HG03025 (cell line): ENCODE results near the gene PDE6A.
A peak's percentile ranks its signal among the peaks of the same experiment; 100 is the strongest.
"Not testable (repeated sequence)": the region's sequence is repeated elsewhere in the genome, so short reads cannot be mapped to it uniquely, and the experiment has no call there.

ENCODE experiments used
- ATAC-seq: cut with Tn5 transposase; IDR thresholded peaks from one replicate; pipeline ENCODE4 v1.9.1; 2021; ENCODE audit warnings: mild to moderate bottlenecking, moderate library complexity; ENCODE audit not compliant: unreplicated experiment, low FRiP score

Gene PDE6A

DNA sequence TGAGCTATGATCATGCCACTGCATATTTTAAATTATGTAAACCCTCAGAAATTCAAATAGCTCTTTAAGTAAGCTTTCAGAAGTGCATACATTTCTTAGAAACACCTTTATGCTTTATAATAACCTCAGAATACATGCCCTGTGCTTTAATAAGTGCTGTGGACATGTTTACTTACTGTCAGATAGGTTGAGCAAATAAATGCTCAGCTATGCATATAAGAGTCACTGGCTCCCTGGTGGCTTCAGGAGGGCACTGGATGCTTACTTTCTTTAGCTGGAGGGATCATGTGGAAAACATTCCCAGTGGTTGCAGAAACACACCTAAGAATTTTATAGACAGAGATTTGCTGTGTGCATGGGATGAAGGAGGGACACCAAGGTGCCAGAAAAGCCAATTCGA is 74.4 kb downstream of the PDE6A start:
- no peak for ATAC-seq

DNA sequence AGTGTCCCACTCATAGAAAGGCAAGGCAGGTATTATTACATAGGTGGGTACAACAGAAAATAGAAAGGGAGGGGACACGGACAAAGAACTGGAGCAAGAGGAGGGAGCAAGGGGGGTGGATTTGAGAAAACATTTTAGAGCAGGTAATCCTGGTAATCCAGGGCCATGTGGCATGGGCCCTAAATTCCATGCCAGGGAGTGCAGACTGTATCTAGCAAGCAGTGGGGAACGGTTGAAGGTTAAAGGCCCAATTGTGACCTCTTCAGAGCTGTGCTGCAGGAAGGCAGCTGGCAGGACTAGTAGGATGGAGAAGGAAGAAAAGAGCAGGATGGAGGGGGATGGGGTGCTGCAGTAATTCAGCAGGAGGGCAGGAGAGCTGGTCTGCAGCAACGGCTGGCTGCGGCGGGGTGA is 75.2 kb downstream of the PDE6A start:
- no peak for ATAC-seq

DNA sequence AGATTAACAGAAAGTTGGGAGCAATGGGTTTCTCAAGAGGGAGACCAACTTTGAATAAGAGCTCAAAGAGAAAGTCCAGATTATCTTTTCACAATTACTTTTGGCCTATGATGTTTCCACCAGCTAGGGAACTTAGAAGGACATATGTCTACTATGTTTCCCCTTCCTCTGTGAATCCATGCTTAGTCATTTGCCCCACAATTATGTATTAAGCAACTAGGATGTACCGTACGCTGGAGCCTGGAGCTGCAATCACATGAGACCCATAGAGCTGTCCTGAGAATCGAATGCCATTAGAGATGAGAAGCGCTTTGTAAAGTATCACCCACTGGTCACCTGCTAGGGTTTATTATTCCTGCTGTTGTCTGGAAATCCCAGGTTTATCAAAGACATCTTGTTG is 78.8 kb downstream of the PDE6A start:
- ATAC-seq, result no peak

DNA sequence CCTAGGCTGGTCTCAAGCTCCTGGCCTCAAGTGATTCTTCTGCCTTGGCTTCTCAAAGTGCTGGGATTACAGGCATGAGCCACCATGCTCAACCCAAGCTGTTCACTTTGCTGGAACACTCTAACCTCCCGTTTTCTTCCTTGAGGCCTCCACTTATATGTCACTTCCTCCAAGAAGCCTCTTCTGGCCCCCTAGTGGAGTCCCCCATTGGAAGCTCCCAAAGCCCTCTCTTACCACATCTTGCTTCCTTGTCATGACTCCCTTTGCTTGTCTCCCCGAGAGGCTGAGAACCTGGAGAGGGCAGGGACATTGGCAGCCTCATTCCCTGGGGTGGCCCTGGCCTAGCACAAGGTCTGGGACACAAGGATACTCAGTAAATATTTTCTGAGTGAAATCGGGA is 80.8 kb downstream of the PDE6A start:
- ATAC-seq, result no peak

DNA sequence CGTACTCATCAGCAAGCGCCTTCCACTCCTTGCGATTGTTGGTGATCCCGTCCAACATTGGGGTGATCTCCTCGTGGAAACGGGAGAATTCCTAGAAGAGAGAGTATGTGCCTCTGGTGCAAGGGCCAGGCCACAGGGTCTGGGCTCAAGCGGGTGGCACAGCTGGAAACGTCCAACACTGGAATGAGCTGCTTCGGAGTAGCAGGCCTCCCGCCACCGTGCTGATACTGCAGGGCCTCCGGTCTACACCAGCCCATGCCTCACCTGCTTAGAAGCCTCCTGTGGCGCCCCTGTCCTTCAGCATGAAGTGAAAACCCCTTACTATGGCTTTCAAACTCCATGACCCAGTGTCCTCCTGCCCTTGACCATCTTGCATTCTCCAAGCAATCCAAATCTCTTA is 81.4 kb downstream of the PDE6A start:
- no peak for ATAC-seq

DNA sequence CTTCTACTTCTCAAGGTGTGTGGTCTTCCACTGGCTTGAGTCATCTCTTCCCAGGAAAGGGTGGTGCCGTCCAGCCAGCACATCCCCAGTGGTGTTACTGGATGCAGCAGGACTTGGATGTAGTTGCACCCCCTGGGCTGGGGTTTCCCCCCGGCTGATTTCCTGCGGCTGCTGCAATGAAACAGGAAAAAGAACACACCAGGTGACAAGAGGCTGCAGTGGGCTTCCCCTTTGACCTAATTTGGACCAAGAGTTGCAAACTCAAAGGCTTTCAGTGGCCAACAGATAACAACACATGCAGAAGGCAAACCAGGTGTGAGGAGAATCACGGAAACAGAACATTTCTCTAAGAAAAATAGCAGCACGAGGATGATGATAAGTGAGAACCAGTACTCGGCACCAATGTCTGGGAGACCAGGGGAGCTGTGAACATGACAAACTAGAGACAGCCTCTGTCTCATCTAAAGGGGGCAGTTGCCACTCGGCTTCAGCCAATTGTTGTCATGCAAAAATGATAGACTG is 83.7 kb downstream of the PDE6A start:
- ATAC-seq, result no peak

DNA sequence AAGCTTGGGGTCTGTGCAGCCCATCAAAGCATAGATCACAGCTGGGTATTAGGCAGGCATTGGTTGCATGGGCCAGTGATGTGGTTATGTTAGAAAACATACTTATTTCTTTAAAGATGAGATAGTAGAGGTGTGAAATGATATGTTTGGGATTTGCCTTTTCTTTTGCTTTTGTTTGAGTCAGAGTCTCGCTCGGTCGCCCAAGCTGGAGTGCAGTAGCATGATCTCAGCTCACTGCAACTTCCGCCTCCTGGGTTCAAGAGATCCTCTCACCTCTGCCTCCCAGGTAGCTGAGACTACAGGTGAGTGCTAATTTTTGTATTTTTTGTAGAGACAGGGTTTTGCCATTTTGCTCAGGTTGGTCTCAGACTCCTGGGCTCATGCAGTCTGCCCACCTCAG is 84.8 kb downstream of the PDE6A start:
- no peak for ATAC-seq

DNA sequence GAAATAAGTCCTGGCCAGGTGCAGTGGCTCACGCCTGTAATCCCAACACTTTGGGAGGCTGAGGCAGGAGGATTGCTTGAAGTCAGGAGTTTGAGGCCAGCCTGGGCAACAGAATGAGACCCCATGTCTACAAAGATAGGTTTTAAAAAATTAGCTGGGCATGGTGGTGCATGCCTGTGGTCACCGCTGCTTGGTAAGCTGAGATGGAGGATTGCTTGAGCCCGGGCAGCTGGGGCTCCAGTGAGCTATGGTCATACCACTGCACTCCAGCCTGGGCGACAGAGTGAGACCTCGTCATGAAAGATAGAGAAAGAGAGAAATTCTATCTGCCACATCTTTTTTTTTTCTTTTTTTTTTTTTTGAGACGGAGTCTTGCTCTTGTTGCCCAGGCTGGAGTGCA is 86.1 kb downstream of the PDE6A start:
- ATAC-seq, result not testable (repeated sequence)

DNA sequence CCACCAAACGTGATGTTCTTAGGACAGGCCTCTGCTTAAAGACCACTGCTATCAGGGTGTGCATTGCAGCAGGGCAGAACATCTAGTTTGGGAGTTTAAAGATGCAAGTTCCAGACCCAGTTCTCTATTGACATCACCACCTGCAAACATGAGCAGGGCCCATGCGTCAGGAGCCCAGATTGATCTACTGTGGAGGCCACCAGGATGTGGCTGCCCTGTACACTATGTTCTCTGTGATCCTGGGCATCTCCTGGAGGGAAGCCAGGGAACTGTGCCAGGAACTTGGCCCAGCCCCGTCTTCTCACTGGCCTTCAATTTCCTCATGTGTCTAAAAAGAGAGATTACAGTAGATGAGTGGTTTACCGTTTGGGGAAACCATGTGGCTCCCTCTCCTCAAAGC is 87.1 kb downstream of the PDE6A start:
- no peak for ATAC-seq

DNA sequence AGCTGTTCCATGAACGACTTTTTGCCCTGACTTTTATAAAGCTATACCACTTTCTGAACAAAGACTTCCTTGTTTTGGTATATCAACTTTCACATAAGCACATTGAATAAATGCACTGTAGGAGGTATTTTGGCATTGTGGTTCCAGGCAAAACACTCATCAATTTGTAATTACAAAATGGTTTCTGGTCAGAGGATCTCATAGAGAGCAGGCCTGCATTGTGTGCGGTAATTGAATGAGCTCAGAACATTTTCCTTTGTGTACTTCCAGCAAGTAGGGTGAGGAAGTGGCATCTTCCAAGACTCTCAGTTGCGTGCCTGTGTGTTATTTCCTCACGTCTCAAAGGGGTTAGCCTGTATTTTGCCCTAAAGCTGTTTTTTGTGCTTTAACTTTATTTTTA is 89.2 kb downstream of the PDE6A start:
- no peak for ATAC-seq

DNA sequence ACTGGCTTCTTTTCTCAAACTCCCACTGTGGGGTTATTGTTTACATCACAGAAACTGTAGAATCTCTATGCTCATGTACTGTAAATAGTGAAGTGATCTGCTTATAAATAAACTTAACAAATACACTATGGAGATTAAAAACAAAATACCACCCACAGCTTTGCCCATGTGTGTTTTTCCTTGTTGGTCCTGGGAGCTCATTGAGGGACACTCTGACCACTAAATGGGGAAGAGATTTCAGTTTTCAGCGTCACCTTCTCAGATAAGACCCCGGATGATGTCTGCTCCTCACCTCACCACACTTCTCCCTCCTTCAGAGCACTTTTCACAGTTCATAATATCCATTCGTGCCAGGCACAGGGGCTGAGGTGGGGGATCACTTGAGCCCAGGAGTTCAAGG is 89.7 kb downstream of the PDE6A start:
- ATAC-seq, result no peak

DNA sequence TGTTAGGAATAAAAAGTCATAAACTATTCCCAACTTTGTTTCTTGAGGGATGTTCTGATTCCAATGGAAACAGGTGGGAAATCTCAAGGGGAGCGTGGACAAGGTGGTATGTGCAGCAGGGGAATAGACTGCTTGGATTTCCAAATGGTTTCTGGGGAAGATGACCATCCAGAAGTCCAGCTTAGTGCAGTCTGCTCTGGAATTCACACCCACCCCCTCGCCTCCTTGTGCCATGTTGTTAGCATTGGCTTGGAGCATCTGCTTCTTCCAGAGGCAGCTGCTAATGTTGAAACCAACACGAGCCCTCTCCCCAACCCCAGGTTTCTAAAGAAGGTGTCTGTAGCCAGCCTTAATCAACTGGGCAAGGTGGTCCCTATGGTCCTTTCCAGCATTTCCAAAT is 90.9 kb downstream of the PDE6A start:
- ATAC-seq, result no peak

DNA sequence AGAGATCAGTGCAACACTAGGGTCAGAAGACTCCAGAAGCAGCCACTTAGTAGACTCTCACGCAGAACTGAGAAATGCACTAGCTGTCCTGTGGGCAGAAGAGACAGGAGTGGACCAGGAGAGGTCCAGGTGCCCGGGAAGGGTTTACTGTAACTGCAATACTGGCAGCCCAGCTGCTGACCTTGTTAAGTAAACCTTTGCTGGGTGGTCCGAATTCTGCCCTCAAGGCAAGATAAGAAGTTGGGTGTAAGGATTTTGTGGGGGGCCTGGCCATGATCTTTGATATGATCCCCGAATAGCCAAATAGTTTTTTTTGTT is 91.3 kb downstream of the PDE6A start:
- ATAC-seq, result no peak

DNA sequence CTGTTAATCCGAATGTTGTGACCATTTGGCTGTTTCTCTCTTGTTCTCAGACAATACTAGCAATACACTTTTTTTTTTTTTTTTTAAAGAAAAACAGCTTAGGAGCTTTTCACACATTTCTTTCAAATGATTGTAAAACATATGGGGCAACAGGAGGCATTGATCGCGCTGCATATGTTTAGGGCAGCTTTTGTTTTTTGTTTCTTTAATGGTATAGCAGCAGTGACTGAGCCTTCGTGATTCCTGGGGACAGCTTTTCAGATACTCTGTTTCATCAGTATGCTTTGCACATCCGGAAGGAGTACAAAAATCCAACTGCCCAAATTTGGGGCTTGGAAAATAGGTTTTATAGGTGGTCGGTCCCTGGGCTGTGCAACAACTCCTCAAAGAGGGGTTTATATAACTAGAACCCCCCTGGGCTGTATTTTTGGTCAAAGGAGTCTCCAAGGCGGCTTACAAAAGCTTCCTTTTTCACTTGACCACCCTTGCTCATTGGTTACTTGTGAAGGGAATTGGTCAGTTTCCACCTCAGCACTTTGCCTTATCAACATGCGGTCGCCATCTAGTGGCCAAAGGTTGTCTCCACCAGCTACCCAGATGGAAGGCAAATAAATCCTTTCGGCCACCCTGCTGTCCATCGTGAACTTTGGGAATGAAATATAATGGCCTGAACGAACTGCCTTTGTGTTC is 91.8 kb downstream of the PDE6A start:
- peak; percentile 76 for ATAC-seq

DNA sequence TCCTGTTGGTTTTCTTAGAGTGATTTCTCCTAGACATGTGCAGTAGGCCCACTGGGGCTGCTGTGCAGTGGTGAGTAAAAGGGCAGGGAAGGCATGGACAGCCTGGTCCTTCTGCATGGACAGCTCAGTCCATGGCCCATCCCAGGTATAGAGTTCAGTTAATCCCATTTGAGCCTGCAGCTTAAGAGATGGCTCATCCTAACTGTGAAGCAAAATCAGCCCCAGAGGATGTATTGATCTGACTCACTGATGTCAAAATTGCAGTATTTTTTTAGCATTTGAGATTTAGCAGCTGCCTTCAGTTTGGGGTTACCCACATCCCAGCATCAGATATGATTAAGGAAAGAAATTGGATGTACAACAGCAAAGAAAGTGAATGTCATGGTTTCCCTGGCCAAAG is 93.4 kb downstream of the PDE6A start:
- ATAC-seq, result no peak

DNA sequence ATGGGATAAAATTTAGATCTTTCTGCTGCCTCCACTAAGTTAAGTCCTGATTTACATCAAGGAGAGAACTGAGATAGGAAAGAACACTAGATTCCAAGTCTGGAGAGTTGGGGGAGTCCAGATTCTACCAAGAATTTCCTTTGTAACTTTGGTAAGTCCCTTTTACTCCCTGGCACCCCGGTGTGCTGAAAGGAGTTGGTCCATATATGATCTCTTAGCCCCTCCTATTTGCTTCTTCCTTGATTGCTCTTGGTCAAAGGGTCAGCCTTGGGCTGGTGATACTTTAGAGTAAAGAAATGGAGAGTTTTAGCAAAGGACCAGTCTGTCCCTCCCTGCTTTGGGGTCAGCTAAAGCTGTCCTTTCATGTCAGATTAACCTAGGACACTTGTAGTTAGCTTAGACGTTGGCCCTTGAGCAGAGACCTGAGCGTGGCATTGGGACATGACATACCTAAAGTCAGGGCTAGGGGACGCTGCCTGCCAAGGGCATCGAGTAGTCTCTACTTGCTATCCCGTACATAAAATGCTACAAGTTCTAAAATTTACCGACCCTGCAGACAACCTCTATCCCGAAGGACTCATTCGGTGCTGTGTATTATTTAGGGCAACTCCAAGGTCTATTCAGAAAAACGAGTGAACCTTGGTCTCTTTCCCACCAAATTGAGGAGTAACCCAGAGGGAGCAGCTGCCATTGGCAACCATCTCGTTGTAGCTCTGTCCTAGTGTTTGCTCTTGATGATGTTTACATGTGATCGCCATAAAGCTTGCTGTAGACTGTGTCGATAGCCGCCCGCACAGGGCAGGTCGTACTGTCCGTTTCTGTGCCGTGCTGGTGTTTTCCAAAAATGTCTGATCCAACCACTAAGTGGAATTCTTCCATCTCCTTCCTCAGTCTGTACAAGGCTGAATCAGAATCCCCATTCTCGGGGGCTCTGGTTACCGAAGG is 94.4 kb downstream of the PDE6A start:
- no peak for ATAC-seq

DNA sequence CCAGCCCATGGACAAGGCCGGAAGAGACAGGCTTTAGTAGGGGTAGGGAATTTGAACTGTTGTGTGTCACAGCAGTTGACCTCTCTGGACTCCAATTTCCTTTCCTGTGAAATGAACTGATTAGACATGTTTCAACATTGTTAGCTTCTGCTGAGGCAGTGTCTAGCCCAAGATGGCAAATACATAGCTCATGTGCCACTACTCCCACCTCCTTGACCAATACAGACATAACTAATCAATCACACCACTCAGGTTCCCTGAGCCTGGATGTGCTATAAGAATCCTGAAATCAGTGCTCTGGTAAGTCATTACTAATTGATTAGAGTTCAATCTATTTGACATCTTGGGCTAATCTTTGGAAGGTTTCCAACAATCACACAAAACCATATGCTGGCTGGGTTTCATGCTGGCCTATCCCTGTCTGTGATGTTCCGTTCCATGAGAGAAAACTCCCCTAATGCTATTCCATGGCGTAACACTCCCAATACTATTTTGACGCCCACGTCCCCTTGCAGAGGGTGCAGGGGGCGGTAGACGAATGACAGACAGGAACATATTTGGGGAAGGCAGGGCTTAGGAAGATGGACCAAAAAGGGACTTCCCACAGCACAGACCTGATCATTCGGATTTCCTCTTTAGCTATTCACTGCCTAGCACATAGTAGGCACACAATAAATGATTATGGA is 95.2 kb downstream of the PDE6A start:
- ATAC-seq, result no peak

DNA sequence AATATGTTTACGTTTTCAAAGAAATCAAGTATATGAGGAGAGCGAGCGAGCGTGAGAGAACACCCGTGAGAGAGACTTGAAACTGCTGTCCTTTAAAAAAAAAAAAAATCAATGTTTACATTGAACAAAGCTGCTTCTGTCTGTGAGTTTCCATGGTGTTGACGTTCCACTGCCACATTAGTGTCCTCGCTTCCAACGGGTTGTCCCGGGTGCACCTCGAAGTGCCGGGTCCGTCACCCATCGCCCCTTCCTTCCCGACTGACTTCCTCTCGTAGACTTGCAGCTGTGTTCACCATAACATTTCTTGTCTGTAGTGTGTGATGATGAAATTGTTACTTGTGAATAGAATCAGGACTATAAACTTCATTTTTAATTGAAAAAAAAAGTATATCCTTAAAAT is 97.0 kb downstream of the PDE6A start:
- no peak for ATAC-seq

DNA sequence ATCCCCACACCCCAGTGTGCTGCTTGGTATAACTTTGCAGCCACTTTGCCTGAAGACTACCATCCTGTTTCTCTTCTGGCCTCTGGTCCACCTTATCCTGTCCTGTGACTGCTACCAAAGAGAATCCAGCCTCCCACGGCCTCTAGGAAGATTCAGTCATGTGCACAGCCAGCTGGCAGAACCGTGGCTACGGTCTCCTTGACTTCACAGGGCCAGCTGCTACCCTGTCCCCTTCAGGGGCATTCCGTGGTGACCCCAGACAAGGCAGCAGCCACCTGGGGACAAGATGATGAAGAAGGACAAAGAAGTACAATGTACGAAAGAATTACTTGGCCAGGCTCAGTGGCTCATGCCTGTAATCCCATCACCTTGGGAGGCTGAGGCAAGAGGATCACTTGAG is 98.6 kb downstream of the PDE6A start:
- no peak for ATAC-seq

DNA sequence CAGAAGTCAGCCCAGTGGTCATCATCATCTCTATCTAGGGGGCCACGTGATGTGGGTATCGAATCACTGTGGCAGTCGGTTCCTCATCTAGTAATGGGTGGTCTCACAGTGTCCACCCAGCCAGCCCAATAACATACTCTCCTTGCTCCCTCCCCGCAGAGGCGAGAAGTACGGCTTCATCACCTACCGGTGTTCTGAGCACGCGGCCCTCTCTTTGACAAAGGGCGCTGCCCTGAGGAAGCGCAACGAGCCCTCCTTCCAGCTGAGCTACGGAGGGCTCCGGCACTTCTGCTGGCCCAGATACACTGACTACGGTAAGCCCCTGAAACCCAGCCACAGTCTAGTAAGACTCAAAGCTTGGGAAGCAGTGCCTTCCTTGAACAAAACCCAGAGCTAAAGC is 99.0 kb downstream of the PDE6A start:
- ATAC-seq, result no peak
